Stomach (tissue), 4 donors: Measurements from ENCODE around the gene CREB5.

Experiments used
- POLR2A ChIP-seq, 4 donors: fragments of 450-650 bp; IDR thresholded peaks; one replicate each; pipeline ENCODE4 v1.6.1; 2016; ENCODE audit warnings: antibody characterized with exemption in 4 of 4, control low read depth in 2 of 4, mild to moderate bottlenecking in 1 of 4, moderate library complexity in 1 of 4
- POLR2AphosphoS5 ChIP-seq, 3 donors: sonication (generic); formaldehyde crosslinking; IDR thresholded peaks; one replicate each; pipeline ENCODE4 v1.6.1; 2016; ENCODE audit warnings: antibody characterized with exemption in 3 of 3

DNA sequence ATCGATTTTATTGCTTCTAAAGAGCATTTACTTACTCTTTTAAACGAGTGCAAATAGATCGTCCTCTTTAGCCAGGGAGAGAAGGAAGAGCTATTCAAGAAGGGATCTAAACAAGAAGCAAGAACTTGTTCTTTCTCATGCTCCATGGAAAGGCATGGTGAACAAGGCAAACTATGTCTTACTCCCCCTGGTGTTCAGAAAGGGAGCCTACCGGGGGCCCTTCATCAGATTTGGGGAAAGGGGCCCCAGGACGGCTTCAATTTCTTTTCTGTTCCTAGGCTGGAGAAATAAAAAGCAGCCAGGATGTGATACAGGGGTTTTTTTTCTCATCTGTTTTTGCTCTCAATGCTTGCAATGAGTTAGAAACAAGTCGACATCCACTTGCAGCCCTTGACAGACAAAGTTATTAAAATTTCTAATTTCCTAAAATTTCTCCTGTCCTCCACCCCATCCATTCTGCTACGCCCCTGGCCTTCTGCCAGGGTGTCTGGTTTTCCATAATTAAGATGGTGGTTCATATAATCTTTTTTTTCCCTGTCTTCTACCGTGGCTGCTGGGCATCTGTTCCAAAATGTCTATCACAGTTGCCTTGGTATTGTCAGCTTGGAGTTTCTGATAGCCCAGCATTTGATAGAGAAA lies 214.4 kb downstream of the CREB5 start:
- no peak for TF ChIP-seq POLR2AphosphoS5 (IDR thresholded peaks at IDR 0.05)
- TF ChIP-seq POLR2A (IDR thresholded peaks at IDR 0.05) = no peak
